SK-N-MC (cell line): ENCODE results near the gene FAM171A2.

Experiments
- EZH2 ChIP-seq: fragments of 200-600 bp; sonication (generic); IDR thresholded peaks from one replicate; pipeline ENCODE4 v1.6.1; 2017; ENCODE audit warnings: antibody characterized with exemption
- FOXP2 ChIP-seq: optimal IDR thresholded peaks from 2 replicates; pipeline ENCODE3; 2011; ENCODE audit warnings: mild to moderate bottlenecking, moderate library complexity; ENCODE audit not compliant: insufficient read depth; ENCODE audit errors: extremely low read length, control extremely low read depth
- POLR2AphosphoS5 ChIP-seq: IDR thresholded peaks from 2 replicates; pipeline ENCODE4 v1.6.1; 2012; ENCODE audit warnings: mild to moderate bottlenecking, low read depth, low read length, borderline replicate concordance

GRCh38 chr17:44387804-44388203 lies 24.2 kb upstream of the FAM171A2 start:
- TF ChIP-seq POLR2AphosphoS5 (no peak), EZH2 (no peak), FOXP2 (no peak)
